NCI-H345 treated with DMSO at 0.1 percent for 48 hours (cell line): ENCODE measurements around the gene DNAJC12.
A peak's percentile ranks its signal among the peaks of the same experiment; 100 is the strongest.
"Not testable (repeated sequence)": the region's sequence is repeated elsewhere in the genome, so short reads cannot be mapped to it uniquely, and the experiment has no call there.

Experiments used
- DNase-seq: peaks from one replicate; lab custom pipeline; 2025; ENCODE audit not compliant: unreplicated experiment; lab: John Stamatoyannopoulos, UW

The DNAJC12 gene

DNA sequence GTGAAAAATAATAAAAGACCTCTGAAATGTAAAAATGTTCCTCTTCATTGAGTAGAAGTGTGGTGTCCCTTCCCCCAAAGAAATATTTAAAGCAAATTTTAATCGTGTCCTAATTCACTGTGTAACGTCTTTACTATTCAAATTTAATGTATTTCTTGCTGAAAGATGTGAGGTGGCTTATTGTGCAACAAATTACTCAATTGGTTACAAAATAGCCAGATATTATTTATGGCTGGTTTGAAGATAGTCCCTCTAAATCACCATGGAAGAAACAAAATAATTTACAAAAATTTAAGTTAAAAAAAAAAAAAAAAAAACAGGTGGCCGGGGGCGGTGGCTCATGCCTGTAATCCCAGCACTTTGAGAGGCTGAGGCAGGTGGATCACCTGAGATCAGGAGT lies 43.7 kb downstream of the DNAJC12 start:
- no peak for DNase-seq

- DNase-seq = no peak
Observed at GRCh38 chr10:67793313-67793712, 44.7 kb downstream of the DNAJC12 start.

DNA sequence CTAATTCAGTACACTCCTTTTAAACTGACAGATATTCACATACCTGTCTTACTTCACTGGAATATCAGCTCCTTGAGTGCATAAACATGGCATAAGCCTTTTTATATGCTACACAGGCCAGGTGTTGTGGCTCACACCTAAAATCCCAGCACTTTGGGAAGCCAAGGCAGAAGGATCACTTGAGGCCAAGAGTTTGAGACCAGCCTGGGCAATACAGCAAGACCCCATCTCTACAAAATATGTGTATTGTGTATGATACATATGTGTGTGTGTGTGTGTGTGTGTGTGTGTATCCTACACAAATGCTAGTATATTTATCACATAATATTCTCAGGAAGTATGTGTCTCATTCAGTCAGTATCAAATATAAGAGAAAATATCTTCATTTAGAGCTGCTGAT lies 45.3 kb downstream of the DNAJC12 start:
- DNase-seq = no peak

GRCh38 chr10:67790534-67791408 lies 47.2 kb downstream of the DNAJC12 start:
- no peak for DNase-seq

GRCh38 chr10:67789769-67790168 lies 48.2 kb downstream of the DNAJC12 start:
- DNase-seq = no peak

DNA sequence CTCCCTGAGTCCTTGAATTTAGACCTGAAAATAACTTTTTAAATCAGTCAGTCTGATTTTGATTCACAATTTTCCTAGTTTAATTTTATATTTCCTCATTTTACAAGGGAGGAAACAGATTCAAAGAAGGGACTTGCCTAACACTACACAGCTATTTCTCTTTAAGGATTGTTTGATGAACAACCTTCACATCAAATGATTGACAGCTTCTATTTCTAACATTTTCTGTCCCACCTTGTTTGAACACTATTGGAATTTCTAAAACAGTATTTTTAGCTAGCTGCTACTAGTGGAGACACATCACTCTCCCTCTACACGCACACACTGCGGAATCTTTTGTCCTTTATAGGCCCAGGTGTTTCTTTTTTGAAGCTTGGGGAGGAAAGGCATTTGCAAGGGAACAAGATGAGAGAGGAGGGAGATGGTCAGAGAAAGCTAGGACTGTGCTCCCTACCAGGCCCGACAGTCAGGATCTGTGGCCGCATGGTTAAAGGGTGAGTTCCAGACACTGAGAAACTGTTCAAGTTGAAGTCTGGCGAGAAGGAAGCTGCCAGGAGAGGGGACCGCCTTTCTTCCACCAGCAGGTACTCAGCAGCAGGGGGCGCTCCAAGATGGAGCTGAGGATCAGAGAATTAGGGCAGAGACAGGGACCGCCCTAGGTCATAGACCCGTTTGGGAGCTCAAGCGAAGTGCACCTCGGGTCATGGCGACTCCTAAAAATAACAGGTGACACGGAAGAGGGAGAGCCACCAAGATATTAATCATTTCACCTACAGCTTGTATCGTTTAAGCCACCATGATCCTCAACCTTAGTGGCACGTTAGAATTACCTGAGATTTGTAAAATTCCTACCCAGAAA lies 49.7 kb downstream of the DNAJC12 start:
- no peak for DNase-seq

GRCh38 chr10:67785098-67785497 lies 52.9 kb downstream of the DNAJC12 start:
- no peak for DNase-seq

DNA sequence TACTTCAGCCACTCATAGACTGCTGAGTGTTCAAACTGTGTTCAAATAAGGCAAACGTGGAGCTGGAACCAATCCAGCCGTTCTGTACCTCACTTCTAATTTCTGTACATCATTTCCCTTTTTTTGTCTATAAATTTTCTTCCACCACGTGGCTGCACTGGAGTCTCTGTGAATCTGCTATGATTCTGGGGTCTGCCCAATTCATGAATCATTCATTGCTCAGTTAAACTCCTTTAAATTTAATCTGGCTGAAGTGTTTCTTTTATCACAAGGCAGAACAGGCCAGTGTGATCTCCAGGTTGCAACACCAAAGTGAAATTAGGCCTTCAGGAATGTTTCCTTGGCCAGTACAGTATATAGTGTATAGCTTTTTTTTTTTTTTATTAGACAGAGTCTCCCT lies 53.5 kb downstream of the DNAJC12 start:
- DNase-seq = no peak

DNA sequence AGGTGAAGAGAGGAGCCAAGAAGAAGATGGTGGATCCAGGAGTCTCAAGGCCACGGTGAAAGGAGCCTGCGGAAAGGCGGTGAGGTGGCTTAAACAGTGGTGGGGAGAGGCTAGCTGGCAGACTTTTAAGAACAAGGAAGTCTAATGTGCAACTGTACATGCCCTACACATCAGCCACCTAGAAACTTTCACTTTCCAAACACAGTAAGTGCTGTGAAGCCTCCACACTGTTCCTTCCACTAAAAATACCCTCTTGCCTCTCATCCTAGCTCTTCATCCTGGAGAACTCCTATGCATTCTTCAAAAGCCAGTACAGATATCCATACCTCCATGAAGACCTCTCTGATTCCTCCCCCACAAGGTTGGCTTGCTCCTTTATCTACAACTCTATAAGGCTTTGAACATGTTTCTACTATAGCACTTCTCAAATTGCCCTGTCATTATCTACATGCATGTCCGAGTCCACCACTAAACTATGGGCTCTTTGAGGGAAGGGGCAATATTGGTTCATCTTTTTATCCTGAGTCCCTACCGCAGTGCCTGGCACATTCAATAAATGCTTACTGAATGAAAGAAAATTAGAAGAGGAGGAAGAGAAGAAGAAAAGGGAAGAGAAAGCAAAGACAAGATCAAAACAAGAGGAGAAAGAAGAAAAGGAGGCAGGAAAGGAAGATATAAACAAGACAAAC lies 54.2 kb downstream of the DNAJC12 start:
- no peak for DNase-seq

DNA sequence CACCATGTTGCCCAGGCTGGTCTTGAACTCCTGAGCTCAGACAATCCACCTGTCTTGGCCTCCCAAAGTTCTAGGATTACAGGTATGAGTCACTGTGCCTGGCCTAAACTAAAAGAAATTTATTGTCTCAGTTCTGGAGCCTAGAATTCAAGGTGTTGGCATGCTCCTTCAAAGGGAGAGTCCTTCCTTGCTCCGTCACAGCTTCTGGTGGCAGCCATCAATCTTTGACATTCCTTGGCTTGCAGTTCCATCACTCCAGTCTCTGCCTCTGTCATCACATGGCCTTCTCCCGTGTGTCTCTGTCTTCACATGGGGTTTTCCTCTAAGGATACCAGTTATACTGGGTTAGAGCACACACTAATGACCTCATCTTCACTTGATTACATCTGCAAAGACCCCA lies 55.5 kb downstream of the DNAJC12 start:
- DNase-seq = no peak

DNA sequence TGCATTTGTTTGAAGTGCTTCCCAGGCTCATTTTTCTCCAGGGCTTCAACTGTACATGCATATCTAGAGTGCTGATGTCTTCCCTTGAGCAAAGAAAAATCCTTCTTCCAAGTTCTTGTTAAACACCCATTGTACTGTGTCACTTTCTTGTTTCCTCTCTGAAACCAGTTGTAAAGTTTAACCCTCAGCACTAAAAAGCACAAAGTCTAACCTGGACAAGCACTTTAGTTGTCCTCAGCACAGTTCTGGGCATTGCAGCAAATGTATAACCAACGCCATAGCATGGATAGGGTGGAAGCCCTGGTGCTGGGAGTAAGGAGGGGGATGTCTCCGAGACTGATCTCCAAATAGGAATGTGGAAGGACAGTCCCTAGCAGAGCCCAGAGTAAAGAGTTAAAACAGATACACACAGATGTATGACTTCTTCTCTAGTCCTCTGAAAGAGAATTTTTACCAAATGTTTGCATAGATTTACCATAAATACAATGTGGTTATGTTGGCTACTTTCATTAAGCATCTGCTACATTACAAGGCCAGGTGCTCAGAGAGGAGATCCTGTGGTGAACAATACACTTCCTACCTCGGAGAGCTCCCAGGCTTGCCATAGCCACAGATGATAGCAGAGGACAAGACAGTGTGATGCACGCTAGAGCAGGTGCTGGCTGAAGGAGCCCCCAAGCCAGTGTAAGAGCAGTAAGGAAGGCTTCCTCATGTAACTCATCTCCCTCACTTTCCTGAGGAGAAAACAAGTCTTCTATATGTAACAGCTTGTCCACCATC lies 57.0 kb downstream of the DNAJC12 start:
- DNase-seq = no peak

DNA sequence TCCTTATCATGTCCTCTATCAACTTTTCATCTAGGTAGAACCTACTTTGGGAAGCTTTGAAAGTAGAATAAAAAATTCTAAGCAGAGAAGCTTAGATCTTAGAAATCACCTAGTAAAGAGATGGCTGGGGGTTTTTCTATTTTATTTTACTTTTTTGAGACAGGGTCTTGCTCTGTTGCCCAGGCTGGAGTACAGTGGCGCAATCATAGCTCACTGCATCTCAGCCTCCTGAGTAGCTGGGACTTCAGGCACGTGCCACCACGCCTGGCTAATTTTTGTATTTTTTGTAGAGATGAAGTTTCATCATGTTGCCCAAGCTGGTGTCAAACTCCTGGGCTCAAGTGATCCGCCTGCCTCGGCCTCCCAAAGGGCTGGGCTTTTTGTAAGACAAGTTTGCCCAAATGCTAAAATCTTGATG lies 57.8 kb downstream of the DNAJC12 start:
- DNase-seq = not testable (repeated sequence)

GRCh38 chr10:67779465-67780203 lies 58.4 kb downstream of the DNAJC12 start:
- DNase-seq = peak; percentile 37

DNA sequence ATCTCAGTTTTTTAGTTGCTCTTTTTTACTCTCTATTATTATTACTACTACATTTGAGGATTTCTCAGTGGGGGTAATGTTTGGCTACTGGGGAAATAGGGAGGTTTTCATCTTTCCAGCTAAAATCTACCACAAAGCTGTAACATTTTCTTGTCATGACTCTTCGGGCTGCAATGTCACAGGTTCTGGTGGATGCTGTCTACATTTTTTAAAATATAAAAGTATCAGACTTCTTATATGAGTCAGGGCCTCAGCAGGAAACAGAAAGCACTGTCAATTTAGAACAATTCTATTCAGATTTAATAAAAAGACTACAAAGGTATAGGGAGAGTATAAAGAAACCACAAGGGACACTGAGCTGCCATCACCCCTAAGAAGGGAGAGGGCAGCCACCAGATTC lies 61.6 kb downstream of the DNAJC12 start:
- DNase-seq = no peak

DNA sequence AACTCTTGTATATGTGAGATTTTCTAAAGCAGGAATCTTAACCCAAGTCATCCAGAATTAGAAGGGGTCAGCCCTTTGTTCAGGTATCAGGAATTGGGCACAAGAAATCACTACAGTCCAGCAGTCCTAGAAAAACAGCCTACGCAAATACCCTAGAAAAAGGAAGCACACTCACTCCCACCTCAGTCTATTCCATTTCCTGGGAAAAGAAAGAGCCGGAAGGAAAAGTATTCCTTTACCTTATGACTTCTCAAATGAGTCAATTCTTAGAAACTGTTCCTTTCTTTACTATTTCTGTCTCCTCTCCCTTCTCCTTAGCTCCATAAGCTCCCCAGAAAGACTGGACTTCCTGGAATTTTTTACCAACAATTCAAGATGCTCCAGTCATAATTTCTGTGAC lies 62.7 kb downstream of the DNAJC12 start:
- DNase-seq = no peak

GRCh38 chr10:67772894-67773511 lies 65.0 kb downstream of the DNAJC12 start:
- DNase-seq = no peak

- no peak for DNase-seq
Observed at GRCh38 chr10:67772151-67772550, 65.8 kb downstream of the DNAJC12 start.

GRCh38 chr10:67771200-67771599 lies 66.8 kb downstream of the DNAJC12 start:
- no peak for DNase-seq

- DNase-seq = no peak
Observed at GRCh38 chr10:67770537-67770936, 67.5 kb downstream of the DNAJC12 start.

- no peak for DNase-seq
Observed at GRCh38 chr10:67767244-67767643, 70.7 kb downstream of the DNAJC12 start.
